Spleen (tissue), 11 donors: ENCODE data around the gene AMOTL1. TPM values are rescaled to one million over a fixed set of nuclear protein-coding genes. Genes with fewer than 3 reads are reported as not detected.

ENCODE experiments used
- DNase-seq: peaks from one replicate; pipeline ENCODE4 v3.0.0-alpha.2; 2020
- H3K27ac ChIP-seq, 8 donors: fragments of 200-600 bp; sonication (generic) in 7 of 8; 1 replicate in 4 of 8; 2 replicates in 4 of 8; pipeline versions ENCODE4 v1.5.0 to v1.8.0; 2016 to 2021; ENCODE audit warnings: inconsistent platforms in 4 of 8, mild to moderate bottlenecking in 4 of 8, moderate library complexity in 1 of 8
- H3K27me3 ChIP-seq, 7 donors: fragments of 200-600 bp; sonication (generic) in 6 of 7; replicated peaks in 1 of 7; 1 replicate in 4 of 7; 2 replicates in 3 of 7; pipeline versions ENCODE4 v1.5.0 to v1.8.0; 2016 to 2021; ENCODE audit warnings: inconsistent platforms in 3 of 7, mild to moderate bottlenecking in 1 of 7
- H3K36me3 ChIP-seq, 6 donors: fragments of 200-600 bp; sonication (generic) in 5 of 6; 1 replicate in 4 of 6; 2 replicates in 2 of 6; pipeline versions ENCODE4 v1.5.0 to v1.8.0; 2016 to 2021; ENCODE audit warnings: inconsistent platforms in 2 of 6
- H3K4me1 ChIP-seq, 6 donors: fragments of 200-600 bp; sonication (generic) in 5 of 6; 1 replicate in 3 of 6; 2 replicates in 3 of 6; pipeline versions ENCODE4 v1.5.0 to v1.8.0; 2016 to 2021; ENCODE audit warnings: inconsistent platforms in 3 of 6
- H3K4me3 ChIP-seq, 8 donors: fragments of 200-600 bp; sonication (generic) in 7 of 8; 1 replicate in 4 of 8; 2 replicates in 4 of 8; pipeline versions ENCODE4 v1.5.0 to v1.8.0; 2016 to 2021; ENCODE audit warnings: inconsistent platforms in 4 of 8, mild to moderate bottlenecking in 4 of 8, moderate library complexity in 2 of 8
- H3K9me3 ChIP-seq, 8 donors: fragments of 200-600 bp; sonication (generic) in 7 of 8; 1 replicate in 4 of 8; 2 replicates in 4 of 8; pipeline versions ENCODE4 v1.5.0 to v1.8.0; 2016 to 2021; ENCODE audit warnings: inconsistent platforms in 4 of 8
- POLR2A ChIP-seq, 3 donors: fragments of 450-650 bp; IDR thresholded peaks; one replicate each; pipeline ENCODE4 v1.5.1; 2017; ENCODE audit warnings: antibody characterized with exemption in 3 of 3, mild to moderate bottlenecking in 1 of 3
- POLR2AphosphoS5 ChIP-seq, 3 donors: sonication (generic); formaldehyde crosslinking; IDR thresholded peaks; one replicate each; pipeline ENCODE4 v1.5.1; 2017; ENCODE audit warnings: antibody characterized with exemption in 3 of 3
- WGBS, 5 donors: extraction: QIAGEN DNeasy Blood & Tissue Kit in 3 of 5; methylation state at CpG; one replicate each; pipeline versions ENCODE4 v1.1.5 to v1.1.7; 2013 to 2018; 5-methylcytosine and 5-hydroxymethylcytosine counted together
- intact Hi-C: fragments of 100-400 bp; cut with DNase I; formaldehyde crosslinking; loops from one replicate; pipeline ENCODE4 v1.15.0; 2023; ENCODE audit warnings: low total_unique reads
- polyA plus RNA-seq, 3 donors: library from polyadenylated mRNA; stranded (reverse); fragments of 200-250 nt; gene quantifications; one replicate each; pipeline ENCODE4 v1.2.1, GENCODE V29; 2013
- total RNA-seq, 7 donors: library from RNA; depleted of rRNA in 3 of 7; stranded (reverse); fragments of >200 nt in 3 of 7; fragmentation: NEBNext Ultra II Directional in 4 of 7; extraction: Animal tissue kit (Norgen Biotek cat#: 25700) in 4 of 7; gene quantifications; one replicate each; pipeline versions ENCODE4 v1.1.0 to v1.2.1, GENCODE V29; 2016 to 2021
- TF ChIP-seq, protein P1 (sequence below), 11 experiments: fragments of 200-600 bp in 7 of 11; fragments of 450-650 bp in 4 of 11; sonication (generic) in 4 of 11; IDR thresholded peaks in 8 of 11; conservative IDR thresholded peaks in 3 of 11; 1 replicate in 7 of 11; 2 replicates in 4 of 11; pipeline versions ENCODE4 v1.4.0 to v1.8.0; 2016 to 2021; ENCODE audit warnings: antibody characterized with exemption in 11 of 11, inconsistent platforms in 4 of 11, mild to moderate bottlenecking in 1 of 11
- donor health status: healthy with polysubstance abuse.
- donor health status: DM: no; HTN: no; CAD: no; lungs with moderate emphysema.
- donor health status: DM: no; HTN: no; CAD: no.
- donor health status: Bipolar disorder and iron deficiency.
- donor health status: healthy.
- donor health status: DM: no; HTN: no; CAD: no.
- donor health status: DM: yes; HTN: yes; CAD: no.

The AMOTL1 gene
- total and polyA plus RNA-seq, 10 donors, result 1.4 to 43.9 (median 29.7) TPM

GRCh38 chr11:94742665-94743064 lies 25.5 kb upstream of the AMOTL1 start:
- Histone ChIP-seq H3K27me3 (peaks cover 0 to 51% (median 9%) of the 10 kb centered on the region in 7 donors), H3K9me3 (no peaks in the 10 kb centered on the region), H3K4me1 (peaks cover 3 to 24% (median 19%) of the 10 kb centered on the region in 6 donors), H3K27ac (no peak overlapping the region), H3K36me3 (no peaks in the 10 kb centered on the region), H3K4me3 (no peak overlapping the region)
- WGBS, 5 donors, result 85 to 94% (median 89%) methylated on average over 2 of the region's 2 CpGs
- TF ChIP-seq POLR2AphosphoS5 (IDR thresholded peaks at IDR 0.05), result no peak
- no peak for TF ChIP-seq POLR2A (IDR thresholded peaks at IDR 0.05)
- TF ChIP-seq, protein P1, sequence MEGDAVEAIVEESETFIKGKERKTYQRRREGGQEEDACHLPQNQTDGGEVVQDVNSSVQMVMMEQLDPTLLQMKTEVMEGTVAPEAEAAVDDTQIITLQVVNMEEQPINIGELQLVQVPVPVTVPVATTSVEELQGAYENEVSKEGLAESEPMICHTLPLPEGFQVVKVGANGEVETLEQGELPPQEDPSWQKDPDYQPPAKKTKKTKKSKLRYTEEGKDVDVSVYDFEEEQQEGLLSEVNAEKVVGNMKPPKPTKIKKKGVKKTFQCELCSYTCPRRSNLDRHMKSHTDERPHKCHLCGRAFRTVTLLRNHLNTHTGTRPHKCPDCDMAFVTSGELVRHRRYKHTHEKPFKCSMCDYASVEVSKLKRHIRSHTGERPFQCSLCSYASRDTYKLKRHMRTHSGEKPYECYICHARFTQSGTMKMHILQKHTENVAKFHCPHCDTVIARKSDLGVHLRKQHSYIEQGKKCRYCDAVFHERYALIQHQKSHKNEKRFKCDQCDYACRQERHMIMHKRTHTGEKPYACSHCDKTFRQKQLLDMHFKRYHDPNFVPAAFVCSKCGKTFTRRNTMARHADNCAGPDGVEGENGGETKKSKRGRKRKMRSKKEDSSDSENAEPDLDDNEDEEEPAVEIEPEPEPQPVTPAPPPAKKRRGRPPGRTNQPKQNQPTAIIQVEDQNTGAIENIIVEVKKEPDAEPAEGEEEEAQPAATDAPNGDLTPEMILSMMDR (IDR thresholded peaks at IDR 0.05 in 8 of 11, conservative IDR thresholded peaks at IDR 0.05 in 3 of 11), result no peak
- no peak for DNase-seq
- intact Hi-C loops, result no loop called here

- peaks cover 0 to 16% (median 0%) of the 10 kb centered on the region in 7 donors for H3K27me3 ChIP-seq
- no peak for TF ChIP-seq POLR2AphosphoS5 (IDR thresholded peaks at IDR 0.05)
- TF ChIP-seq, protein P1 (IDR thresholded peaks at IDR 0.05 in 8 of 11, conservative IDR thresholded peaks at IDR 0.05 in 3 of 11), result no peak
- no peak for TF ChIP-seq POLR2A (IDR thresholded peaks at IDR 0.05)
Observed at GRCh38 chr11:94746721-94747120, 21.4 kb upstream of the AMOTL1 start.

DNA sequence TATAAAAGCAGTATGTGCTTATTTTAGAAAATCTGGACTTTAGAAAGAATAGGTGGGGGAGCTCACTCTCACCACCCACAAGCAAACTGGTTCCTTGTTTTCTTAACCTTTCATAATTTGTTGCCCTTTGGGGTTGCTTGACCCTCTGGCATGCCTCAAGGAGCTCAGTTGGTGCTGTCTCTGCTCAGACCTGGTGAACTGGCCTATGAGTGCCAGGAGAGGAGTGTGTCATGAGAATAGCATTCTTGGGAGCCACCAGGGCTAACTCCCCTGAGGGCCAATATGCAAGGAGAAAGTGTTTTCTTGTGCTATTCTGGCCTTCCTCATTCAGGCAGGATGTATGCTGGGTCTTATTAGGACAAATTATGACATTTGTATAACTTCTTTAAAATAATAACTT lies 21.0 kb upstream of the AMOTL1 start:
- H3K27ac ChIP-seq, result no peak overlapping the region
- DNase-seq, result no peak
- H3K4me1 ChIP-seq, result peaks cover 0 to 23% (median 8%) of the 10 kb centered on the region in 6 donors
- TF ChIP-seq, protein P1 (IDR thresholded peaks at IDR 0.05 in 8 of 11, conservative IDR thresholded peaks at IDR 0.05 in 3 of 11), result no peak
- TF ChIP-seq POLR2AphosphoS5 (IDR thresholded peaks at IDR 0.05) (no peak), POLR2A (IDR thresholded peaks at IDR 0.05) (no peak)
- no peak overlapping the region for H3K4me3 ChIP-seq
- intact Hi-C loops, result no loop called here
- H3K27me3 ChIP-seq, result peaks cover 0 to 16% (median 0%) of the 10 kb centered on the region in 7 donors
- no peaks in the 10 kb centered on the region for H3K36me3 ChIP-seq
- no peaks in the 10 kb centered on the region for H3K9me3 ChIP-seq

More at GRCh38 chr11:94746721-94747120, 21.4 kb upstream of the AMOTL1 start:
- intact Hi-C loops, result no loop called here
- 78 to 92% (median 89%) methylated on average over 3 of the region's 3 CpGs for WGBS, 5 donors
- no peaks in the 10 kb centered on the region for H3K36me3 ChIP-seq
- H3K9me3 ChIP-seq, result no peaks in the 10 kb centered on the region
- DNase-seq, result no peak
- H3K4me1 ChIP-seq, result peaks cover 0 to 23% (median 12%) of the 10 kb centered on the region in 6 donors
- H3K4me3 ChIP-seq, result no peak overlapping the region
- H3K27ac ChIP-seq, result no peak overlapping the region

DNA sequence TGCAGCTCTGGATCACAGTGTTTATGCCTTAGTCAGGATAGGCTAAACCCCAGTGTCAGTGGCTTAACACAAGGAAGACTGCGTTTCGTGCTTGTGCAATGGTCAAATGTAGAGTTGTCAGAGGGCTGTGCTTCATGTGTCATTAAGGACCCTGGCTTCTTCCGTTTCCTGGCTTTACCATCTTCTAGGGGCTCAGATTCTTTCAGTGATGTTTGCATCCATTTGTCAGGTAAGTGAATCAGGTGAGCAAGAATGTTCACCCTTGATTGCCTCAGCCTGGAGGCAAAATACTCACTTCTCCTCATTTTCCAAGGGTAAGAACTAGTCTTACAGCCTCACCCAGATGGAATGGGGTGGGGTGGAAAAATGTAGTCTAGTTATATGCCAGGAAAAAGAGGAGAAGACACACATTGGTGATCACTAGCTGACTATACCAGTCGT lies 20.5 kb upstream of the AMOTL1 start:
- peaks cover 0 to 19% (median 0%) of the 10 kb centered on the region in 7 donors for H3K27me3 ChIP-seq
- no peaks in the 10 kb centered on the region for H3K36me3 ChIP-seq
- H3K27ac ChIP-seq, result no peak overlapping the region
- TF ChIP-seq POLR2A (IDR thresholded peaks at IDR 0.05) (no peak), POLR2AphosphoS5 (IDR thresholded peaks at IDR 0.05) (no peak)
- TF ChIP-seq, protein P1 (IDR thresholded peaks at IDR 0.05 in 8 of 11, conservative IDR thresholded peaks at IDR 0.05 in 3 of 11), result no peak
- H3K4me1 ChIP-seq, result peaks cover 0 to 23% (median 8%) of the 10 kb centered on the region in 6 donors
- H3K9me3 ChIP-seq, result no peaks in the 10 kb centered on the region
- WGBS, 5 donors, result 80 to 93% (median 87%) methylated on average over 4 of the region's 4 CpGs
- DNase-seq, result no peak
- intact Hi-C loops, result no loop called here
- H3K4me3 ChIP-seq, result no peak overlapping the region
